ENCODE results near the gene INSRR. TPM values are rescaled to one million over a fixed set of nuclear protein-coding genes. Genes with fewer than 3 reads are reported as not detected.

Gene INSRR
- total and polyA plus RNA-seq, 4 donors = 0.01 TPM; not detected in 3

- Histone ChIP-seq H3K27me3 (ENCODE audit: control insufficient read depth in 4 of 4, insufficient read depth in 4 of 4, low read length in 3 of 4) (peaks cover 0 to 9% (median 5%) of the 10 kb centered on the region in 4 donors), H3K4me3 (ENCODE audit: low read depth in 1 of 3, low read length in 3 of 3) (no peak overlapping the region), H3K27ac (ENCODE audit: low read depth in 1 of 2, low read length in 2 of 2) (no peak overlapping the region), H3K36me3 (ENCODE audit: control insufficient read depth in 4 of 4, insufficient read depth in 3 of 4, low read depth in 1 of 4, low read length in 3 of 4) (no peaks in the 10 kb centered on the region), H3K9ac (ENCODE audit: low read depth in 1 of 2, low read length in 2 of 2) (no peak overlapping the region), H3K9me3 (ENCODE audit: control insufficient read depth in 4 of 4, low read length in 3 of 4) (no peaks in the 10 kb centered on the region), H3K4me1 (ENCODE audit: control insufficient read depth in 4 of 4, insufficient read depth in 4 of 4, low read length in 3 of 4) (peaks cover 0 to 26% (median 13%) of the 10 kb centered on the region in 4 donors)
- DNase-seq (ENCODE audit: low spot score) = no peak
- TF ChIP-seq GABPA (IDR thresholded peaks at IDR 0.05 in 1 of 2, conservative IDR thresholded peaks at IDR 0.05 in 1 of 2) (no peak), HNF4G (IDR thresholded peaks at IDR 0.05) (no peak), FOXA2 (IDR thresholded peaks at IDR 0.05) (no peak), ZBTB33 (IDR thresholded peaks at IDR 0.05) (no peak), FOXA1 (IDR thresholded peaks at IDR 0.05) (no peak), YY1 (IDR thresholded peaks at IDR 0.05) (no peak), EGR1 (IDR thresholded peaks at IDR 0.05; ENCODE audit: low read depth in 2 of 2) (no peak), ATF3 (IDR thresholded peaks at IDR 0.05) (no peak), RAD21 (IDR thresholded peaks at IDR 0.05) (no peak)
- WGBS = 24% methylated on average over 36 of the region's 36 CpGs
These were observed 10.3 kb downstream of the INSRR start for GRCh38 chr1:156848461-156849150.

GRCh38 chr1:156847591-156848460, 11.1 kb downstream of the INSRR start:
- Histone ChIP-seq H3K27ac (ENCODE audit: low read depth in 1 of 2, low read length in 2 of 2) (no peak overlapping the region), H3K4me1 (ENCODE audit: control insufficient read depth in 4 of 4, insufficient read depth in 4 of 4, low read length in 3 of 4) (peaks cover 0 to 21% (median 13%) of the 10 kb centered on the region in 4 donors), H3K4me3 (ENCODE audit: low read depth in 1 of 3, low read length in 3 of 3) (no peak overlapping the region), H3K36me3 (ENCODE audit: control insufficient read depth in 4 of 4, insufficient read depth in 3 of 4, low read depth in 1 of 4, low read length in 3 of 4) (no peaks in the 10 kb centered on the region), H3K9ac (ENCODE audit: low read depth in 1 of 2, low read length in 2 of 2) (no peak overlapping the region), H3K9me3 (ENCODE audit: control insufficient read depth in 4 of 4, low read length in 3 of 4) (no peaks in the 10 kb centered on the region), H3K27me3 (ENCODE audit: control insufficient read depth in 4 of 4, insufficient read depth in 4 of 4, low read length in 3 of 4) (peaks cover 0 to 9% (median 5%) of the 10 kb centered on the region in 4 donors)
- TF ChIP-seq NR2F2 (IDR thresholded peaks at IDR 0.05) = no peak
- 86% methylated on average over 7 of the region's 7 CpGs for WGBS
- DNase-seq (ENCODE audit: low spot score) = no peak

- 88% methylated on average over 5 of the region's 5 CpGs for WGBS
- H3K9ac ChIP-seq (ENCODE audit: low read depth in 1 of 2, low read length in 2 of 2) = no peak overlapping the region
- no peak overlapping the region for H3K4me3 ChIP-seq (ENCODE audit: low read depth in 1 of 3, low read length in 3 of 3)
- H3K9me3 ChIP-seq (ENCODE audit: control insufficient read depth in 4 of 4, low read length in 3 of 4) = no peaks in the 10 kb centered on the region
- peaks cover 0 to 9% (median 6%) of the 10 kb centered on the region in 4 donors for H3K4me1 ChIP-seq (ENCODE audit: control insufficient read depth in 4 of 4, insufficient read depth in 4 of 4, low read length in 3 of 4)
- H3K27me3 ChIP-seq (ENCODE audit: control insufficient read depth in 4 of 4, insufficient read depth in 4 of 4, low read length in 3 of 4) = peaks cover 0 to 9% (median 5%) of the 10 kb centered on the region in 4 donors
- no peak for DNase-seq (ENCODE audit: low spot score)
- no peak overlapping the region for H3K27ac ChIP-seq (ENCODE audit: low read depth in 1 of 2, low read length in 2 of 2)
- no peak for TF ChIP-seq EGR1 (IDR thresholded peaks at IDR 0.05; ENCODE audit: low read depth in 2 of 2)
- TF ChIP-seq RXRA (IDR thresholded peaks at IDR 0.05) = no peak
- TF ChIP-seq HNF4A (conservative IDR thresholded peaks at IDR 0.05) = no peak
- no peak for TF ChIP-seq FOXA2 (IDR thresholded peaks at IDR 0.05)
- TF ChIP-seq NR2F2 (IDR thresholded peaks at IDR 0.05) = no peak
- TF ChIP-seq REST (IDR thresholded peaks at IDR 0.05) = no peak
- TF ChIP-seq ZBTB33 (IDR thresholded peaks at IDR 0.05) = no peak
- no peak for TF ChIP-seq FOXA1 (IDR thresholded peaks at IDR 0.05)
- no peak for TF ChIP-seq RAD21 (IDR thresholded peaks at IDR 0.05)
- no peak for TF ChIP-seq ATF3 (IDR thresholded peaks at IDR 0.05)
- no peak for TF ChIP-seq YY1 (IDR thresholded peaks at IDR 0.05)
- TF ChIP-seq TAF1 (conservative IDR thresholded peaks at IDR 0.05) = no peak
- no peak for TF ChIP-seq HNF4G (IDR thresholded peaks at IDR 0.05)
- no peak for TF ChIP-seq SP1 (IDR thresholded peaks at IDR 0.05)
- H3K36me3 ChIP-seq (ENCODE audit: control insufficient read depth in 4 of 4, insufficient read depth in 3 of 4, low read depth in 1 of 4, low read length in 3 of 4) = no peaks in the 10 kb centered on the region
These were observed 12.3 kb downstream of the INSRR start for GRCh38 chr1:156846643-156847042.
